D341Med (cell line): Measurements from ENCODE around the gene PCDHA7.
"Not testable (repeated sequence)": the region's sequence is repeated elsewhere in the genome, so short reads cannot be mapped to it uniquely, and the experiment has no call there.

Experiments used
- DNase-seq: peaks from one replicate; pipeline ENCODE4 v3.0.0; 2012; ENCODE audit warnings: low spot score

The PCDHA7 gene

DNA sequence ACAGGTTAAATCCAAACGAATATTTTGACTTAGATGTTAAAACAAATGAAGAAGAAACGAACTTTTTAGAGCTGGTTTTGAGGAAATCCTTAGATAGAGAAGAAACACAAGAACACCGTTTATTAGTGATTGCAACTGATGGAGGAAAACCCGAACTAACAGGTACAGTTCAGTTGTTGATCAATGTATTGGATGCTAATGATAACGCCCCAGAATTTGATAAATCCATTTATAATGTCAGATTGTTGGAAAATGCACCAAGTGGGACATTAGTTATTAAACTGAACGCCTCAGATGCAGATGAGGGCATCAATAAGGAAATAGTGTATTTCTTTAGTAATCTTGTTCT lies 11.8 kb upstream of the PCDHA7 start:
- no peak for DNase-seq

DNA sequence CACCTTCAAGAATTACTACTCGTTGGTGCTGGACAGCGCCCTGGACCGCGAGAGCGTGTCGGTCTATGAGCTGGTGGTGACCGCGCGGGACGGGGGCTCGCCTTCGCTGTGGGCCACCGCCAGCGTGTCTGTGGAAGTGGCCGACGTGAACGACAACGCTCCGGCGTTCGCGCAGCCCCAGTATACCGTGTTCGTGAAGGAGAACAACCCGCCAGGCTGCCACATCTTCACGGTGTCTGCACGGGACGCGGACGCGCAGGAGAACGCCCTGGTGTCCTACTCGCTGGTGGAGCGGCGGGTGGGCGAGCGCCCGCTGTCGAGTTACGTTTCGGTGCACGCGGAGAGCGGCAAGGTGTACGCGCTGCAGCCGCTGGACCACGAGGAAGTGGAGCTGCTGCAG lies 11.1 kb upstream of the PCDHA7 start:
- not testable (repeated sequence) for DNase-seq

DNA sequence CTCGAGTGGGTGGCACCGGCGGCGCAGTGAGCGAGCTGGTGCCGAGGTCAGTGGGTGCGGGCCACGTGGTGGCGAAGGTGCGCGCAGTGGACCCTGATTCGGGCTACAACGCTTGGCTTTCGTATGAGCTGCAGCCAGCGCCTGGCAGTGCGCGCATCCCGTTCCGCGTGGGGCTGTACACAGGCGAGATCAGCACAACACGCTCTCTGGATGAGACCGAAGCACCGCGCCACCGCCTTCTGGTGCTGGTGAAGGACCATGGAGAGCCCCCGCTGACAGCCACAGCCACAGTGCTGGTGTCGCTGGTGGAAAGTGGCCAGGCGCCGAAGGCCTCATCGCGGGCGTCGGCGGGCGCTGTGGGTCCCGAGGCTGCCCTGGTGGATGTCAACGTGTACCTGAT lies 10.6 kb upstream of the PCDHA7 start:
- DNase-seq: no peak

DNA sequence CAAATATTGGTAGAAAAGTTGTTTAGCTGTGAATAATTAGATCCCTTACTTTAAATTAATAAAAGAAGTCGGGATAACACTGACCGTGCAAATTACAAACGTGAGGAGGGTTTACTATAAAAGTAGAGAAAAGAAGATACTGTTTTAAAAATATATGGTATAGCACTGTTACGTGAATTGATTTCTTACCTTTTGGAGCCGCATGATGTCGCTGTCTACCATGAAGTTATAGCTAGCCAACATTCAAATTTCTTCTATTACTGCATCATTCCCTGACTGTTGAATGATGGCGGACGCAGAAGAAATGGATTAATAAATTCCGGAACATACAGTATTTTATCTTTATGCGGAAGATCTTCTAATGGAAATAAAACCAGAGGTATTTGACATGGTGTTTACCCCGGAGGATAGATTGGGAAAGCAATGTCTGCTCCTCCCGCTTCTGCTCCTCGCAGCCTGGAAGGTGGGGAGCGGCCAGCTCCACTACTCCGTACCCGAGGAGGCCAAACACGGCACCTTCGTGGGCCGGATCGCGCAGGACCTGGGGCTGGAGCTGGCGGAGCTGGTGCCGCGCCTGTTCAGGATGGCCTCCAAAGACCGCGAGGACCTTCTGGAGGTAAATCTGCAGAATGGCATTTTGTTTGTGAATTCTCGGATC lies 6.2 kb upstream of the PCDHA7 start, which contains the start of gene PCDHA6:
Gene PCDHA6 (plus strand): TSS at position 257 of the 658 bp plus-strand sequence. CDS start 132 bp downstream, at position 389.
- DNase-seq: no peak

DNA sequence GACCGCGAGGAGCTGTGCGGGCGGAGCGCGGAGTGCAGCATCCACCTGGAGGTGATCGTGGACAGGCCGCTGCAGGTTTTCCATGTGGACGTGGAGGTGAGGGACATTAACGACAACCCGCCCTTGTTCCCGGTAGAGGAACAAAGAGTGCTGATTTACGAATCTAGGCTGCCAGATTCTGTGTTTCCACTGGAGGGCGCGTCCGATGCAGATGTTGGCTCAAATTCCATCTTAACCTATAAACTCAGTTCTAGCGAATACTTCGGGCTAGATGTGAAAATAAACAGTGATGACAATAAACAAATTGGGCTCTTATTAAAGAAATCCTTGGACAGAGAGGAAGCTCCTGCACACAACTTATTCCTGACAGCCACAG lies 5.7 kb upstream of the PCDHA7 start:
- no peak for DNase-seq

DNA sequence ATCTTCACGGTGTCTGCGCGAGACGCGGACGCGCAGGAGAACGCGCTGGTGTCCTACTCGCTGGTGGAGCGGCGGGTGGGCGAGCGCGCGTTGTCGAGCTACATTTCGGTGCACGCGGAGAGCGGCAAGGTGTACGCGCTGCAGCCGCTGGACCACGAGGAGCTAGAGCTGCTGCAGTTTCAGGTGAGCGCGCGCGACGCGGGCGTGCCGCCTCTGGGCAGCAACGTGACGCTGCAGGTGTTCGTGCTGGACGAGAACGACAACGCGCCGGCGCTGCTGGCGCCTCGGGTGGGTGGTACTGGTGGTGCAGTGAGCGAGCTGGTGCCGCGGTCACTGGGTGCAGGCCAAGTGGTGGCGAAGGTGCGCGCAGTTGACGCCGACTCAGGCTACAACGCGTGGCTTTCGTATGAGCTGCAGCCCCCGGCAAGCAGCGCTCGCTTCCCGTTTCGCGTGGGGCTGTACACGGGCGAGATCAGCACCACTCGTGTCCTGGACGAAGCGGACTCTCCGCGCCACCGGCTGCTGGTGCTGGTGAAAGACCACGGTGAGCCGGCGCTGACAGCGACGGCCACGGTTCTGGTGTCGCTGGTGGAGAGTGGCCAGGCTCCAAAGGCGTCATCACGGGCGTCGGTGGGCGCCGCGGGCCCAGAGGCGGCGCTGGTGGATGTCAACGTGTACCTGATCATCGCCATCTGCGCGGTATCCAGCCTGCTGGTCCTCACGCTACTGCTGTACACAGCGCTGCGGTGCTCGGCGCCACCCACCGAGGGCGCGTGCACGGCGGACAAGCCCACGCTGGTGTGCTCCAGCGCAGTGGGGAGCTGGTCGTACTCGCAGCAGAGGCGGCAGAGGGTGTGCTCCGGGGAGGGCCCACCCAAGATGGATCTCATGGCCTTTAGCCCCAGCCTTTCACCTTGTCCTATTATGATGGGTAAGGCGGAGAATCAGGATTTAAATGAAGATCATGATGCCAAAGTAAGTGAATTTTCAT lies 4.3 kb upstream of the PCDHA7 start:
- DNase-seq: not testable (repeated sequence)

DNA sequence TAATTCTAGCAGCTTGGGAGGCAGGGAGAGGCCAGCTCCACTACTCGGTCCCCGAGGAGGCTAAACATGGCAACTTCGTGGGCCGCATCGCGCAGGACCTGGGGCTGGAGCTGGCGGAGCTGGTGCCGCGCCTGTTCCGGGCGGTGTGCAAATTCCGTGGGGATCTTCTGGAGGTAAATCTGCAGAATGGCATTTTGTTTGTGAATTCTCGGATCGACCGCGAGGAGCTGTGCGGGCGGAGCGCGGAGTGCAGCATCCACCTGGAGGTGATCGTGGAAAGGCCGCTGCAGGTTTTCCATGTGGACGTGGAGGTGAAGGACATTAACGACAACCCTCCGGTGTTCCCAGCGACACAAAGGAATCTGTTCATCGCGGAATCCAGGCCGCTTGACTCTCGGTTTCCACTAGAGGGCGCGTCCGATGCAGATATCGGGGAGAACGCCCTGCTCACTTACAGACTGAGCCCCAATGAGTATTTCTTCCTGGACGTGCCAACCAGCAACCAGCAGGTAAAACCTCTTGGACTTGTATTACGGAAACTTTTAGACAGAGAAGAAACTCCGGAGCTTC lies 455 bp downstream of the PCDHA7 start:
- not testable (repeated sequence) for DNase-seq

DNA sequence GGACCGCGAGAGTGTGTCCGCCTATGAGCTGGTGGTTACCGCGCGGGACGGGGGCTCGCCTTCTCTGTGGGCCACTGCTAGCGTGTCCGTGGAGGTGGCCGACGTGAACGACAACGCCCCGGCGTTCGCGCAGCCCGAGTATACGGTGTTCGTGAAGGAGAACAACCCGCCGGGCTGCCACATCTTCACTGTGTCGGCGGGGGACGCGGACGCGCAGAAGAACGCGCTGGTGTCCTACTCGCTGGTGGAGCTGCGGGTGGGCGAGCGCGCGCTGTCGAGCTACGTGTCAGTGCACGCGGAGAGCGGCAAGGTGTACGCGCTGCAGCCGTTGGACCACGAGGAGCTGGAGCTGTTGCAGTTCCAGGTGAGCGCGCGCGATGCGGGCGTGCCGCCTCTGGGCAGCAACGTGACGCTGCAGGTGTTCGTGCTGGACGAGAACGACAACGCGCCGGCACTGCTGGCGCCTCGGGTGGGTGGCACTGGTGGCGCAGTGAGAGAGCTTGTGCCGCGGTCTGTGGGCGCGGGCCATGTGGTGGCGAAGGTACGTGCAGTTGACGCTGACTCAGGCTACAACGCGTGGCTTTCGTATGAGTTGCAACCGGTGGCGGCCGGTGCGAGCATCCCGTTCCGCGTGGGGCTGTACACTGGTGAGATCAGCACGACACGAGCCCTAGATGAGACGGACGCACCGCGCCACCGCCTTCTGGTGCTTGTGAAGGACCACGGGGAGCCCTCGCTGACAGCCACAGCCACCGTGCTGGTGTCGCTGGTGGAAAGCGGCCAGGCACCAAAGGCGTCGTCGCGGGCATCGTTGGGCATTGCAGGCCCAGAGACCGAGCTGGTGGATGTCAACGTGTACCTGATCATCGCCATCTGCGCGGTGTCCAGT lies 1.8 kb downstream of the PCDHA7 start:
- DNase-seq: no peak

DNA sequence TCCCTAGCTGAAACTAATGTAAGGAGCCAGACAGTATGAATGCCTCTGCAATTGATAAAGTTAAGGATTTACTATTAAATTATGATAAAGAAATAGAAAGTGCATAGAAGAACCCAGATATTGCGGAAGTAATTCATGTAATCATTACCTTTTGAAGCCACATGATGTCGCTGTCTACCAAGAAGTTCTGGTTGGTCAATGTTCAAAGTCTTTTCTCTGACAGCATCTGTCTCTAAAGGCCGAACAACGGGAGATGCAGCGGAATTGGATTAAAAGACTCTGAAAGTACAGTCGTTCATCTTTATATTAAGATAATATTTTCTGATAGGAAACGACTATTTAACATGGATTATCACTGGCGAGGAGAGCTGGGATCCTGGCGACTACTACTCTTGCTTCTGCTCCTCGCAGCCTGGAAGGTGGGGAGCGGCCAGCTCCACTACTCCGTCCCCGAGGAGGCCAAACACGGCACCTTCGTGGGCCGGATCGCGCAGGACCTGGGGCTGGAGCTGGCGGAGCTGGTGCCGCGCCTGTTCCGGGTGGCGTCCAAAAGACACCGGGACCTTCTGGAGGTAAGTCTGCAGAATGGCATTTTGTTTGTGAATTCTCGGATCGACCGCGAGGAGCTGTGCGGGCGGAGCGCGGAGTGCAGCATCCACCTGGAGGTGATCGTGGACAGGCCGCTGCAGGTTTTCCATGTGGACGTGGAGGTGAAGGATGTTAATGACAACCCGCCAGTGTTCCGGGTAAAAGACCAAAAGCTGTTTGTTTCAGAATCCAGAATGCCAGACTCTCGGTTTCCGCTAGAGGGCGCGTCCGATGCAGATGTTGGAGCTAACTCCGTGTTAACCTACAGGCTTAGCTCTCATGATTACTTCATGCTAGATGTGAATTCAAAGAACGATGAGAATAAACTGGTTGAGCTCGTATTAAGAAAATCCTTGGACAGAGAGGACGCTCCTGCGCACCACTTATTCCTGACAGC lies 7.2 kb downstream of the PCDHA7 start, which contains the start of gene PCDHA8:
Gene PCDHA8 (plus strand): TSS at position 210 of the 985 bp plus-strand sequence. CDS start 135 bp downstream, at position 345.
- DNase-seq: no peak

DNA sequence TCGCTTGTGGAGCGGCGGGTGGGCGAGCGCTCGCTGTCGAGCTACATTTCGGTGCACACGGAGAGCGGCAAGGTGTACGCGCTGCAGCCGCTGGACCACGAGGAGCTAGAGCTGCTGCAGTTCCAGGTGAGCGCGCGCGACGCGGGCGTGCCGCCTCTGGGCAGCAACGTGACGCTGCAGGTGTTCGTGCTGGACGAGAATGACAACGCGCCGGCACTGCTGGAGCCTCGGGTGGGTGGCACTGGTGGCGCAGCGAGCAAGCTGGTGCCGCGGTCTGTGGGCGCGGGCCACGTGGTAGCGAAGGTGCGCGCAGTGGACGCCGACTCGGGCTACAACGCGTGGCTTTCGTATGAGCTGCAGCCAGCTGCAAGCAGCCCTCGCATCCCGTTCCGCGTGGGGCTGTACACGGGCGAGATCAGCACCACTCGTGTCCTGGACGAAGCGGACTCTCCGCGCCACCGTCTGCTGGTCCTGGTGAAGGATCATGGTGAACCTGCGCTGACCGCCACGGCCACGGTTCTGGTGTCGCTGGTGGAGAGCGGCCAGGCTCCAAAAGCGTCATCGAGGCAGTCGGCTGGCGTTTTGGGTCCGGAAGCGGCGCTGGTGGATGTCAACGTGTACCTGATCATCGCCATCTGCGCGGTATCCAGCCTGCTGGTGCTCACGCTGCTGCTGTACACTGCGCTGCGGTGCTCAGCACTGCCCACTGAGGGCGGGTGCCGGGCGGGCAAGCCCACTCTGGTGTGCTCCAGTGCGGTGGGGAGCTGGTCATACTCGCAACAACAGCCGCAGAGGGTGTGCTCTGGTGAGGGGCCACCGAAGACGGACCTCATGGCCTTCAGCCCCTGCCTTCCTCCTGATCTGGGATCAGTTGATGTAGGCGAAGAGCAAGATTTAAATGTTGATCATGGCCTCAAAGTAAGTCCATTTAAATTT lies 9.0 kb downstream of the PCDHA7 start:
- no peak for DNase-seq

DNA sequence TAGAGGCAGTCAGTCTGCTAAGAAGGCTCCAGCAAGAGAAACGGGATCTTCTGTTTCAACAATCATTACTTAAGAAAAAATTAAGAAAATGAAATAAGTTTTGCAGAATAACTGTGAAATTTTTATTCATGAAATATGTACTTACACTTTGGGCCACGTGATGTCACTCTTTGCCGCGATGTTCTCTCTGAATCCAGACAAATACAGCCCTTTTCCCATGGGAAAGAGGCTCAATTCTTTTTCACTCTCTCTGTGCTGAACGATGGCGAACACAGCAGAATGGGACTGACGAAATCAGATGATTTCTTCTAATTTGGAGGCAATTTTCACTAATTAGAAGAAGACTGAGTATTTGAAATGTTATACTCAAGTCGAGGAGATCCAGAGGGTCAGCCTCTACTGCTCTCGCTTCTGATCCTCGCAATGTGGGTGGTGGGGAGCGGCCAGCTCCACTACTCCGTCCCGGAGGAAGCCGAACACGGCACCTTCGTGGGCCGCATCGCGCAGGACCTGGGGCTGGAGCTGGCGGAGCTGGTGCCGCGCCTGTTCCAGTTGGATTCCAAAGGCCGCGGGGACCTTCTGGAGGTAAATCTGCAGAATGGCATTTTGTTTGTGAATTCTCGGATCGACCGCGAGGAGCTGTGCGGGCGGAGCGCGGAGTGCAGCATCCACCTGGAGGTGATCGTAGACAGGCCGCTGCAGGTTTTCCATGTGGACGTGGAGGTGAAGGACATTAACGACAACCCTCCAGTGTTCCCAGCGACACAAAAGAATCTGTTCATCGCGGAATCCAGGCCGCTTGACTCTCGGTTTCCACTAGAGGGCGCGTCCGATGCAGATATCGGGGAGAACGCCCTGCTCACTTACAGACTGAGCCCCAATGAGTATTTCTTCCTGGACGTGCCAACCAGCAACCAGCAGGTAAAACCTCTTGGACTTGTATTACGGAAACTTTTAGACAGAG lies 14.4 kb downstream of the PCDHA7 start, which contains the start of gene PCDHA9:
Gene PCDHA9 (plus strand): TSS at position 244 of the 964 bp plus-strand sequence. CDS start 114 bp downstream, at position 358.
- DNase-seq: not testable (repeated sequence)

DNA sequence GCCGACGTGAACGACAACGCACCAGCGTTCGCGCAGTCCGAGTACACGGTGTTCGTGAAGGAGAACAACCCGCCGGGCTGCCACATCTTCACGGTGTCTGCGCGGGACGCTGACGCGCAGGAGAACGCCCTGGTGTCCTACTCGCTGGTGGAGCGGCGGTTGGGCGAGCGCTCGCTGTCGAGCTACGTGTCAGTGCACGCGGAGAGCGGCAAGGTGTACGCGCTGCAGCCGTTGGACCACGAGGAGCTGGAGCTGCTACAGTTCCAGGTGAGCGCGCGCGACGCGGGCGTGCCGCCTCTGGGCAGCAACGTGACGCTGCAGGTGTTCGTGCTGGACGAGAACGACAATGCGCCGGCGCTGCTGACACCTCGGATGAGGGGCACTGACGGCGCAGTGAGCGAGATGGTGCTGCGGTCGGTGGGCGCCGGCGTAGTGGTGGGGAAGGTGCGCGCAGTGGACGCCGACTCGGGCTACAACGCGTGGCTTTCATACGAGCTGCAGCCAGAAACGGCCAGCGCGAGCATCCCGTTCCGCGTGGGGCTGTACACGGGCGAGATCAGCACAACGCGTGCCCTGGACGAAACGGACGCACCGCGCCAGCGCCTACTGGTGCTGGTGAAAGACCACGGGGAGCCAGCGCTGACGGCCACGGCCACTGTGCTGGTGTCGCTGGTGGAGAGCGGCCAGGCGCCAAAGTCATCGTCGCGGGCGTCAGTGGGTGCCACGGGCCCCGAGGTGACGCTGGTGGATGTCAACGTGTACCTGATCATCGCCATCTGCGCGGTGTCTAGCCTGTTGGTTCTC lies 16.0 kb downstream of the PCDHA7 start:
- DNase-seq: not testable (repeated sequence)

DNA sequence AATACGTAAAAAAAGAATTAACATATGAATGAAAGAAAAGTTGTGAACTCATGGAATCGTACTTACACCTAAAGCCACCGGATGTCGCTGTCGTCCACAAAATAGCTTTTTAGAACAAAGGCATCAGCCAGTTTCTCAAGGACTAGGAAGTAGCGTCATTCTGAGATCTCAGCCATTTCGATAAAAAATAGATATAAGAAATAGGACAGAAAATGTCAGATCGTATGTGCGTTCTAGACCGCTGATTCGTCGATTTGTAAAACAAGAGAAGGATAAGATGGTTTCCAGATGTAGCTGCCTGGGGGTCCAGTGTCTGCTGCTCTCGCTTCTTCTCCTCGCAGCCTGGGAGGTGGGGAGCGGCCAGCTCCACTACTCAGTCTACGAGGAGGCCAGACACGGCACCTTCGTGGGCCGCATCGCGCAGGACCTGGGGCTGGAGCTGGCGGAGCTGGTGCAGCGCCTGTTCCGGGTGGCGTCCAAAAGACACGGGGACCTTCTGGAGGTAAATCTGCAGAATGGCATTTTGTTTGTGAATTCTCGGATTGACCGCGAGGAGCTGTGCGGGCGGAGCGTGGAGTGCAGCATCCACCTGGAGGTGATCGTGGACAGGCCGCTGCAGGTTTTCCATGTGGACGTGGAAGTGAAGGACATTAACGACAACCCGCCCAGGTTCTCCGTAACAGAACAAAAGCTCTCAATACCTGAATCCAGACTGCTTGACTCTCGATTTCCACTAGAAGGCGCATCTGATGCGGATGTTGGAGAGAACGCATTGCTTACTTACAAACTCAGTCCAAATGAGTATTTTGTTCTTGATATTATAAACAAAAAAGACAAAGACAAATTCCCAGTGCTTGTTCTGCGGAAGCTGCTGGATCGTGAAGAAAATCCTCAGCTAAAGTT lies 22.0 kb downstream of the PCDHA7 start, which contains the start of gene PCDHA10:
Gene PCDHA10 (plus strand): TSS at position 126 of the 903 bp plus-strand sequence. CDS start 152 bp downstream, at position 278.
- DNase-seq: no peak

DNA sequence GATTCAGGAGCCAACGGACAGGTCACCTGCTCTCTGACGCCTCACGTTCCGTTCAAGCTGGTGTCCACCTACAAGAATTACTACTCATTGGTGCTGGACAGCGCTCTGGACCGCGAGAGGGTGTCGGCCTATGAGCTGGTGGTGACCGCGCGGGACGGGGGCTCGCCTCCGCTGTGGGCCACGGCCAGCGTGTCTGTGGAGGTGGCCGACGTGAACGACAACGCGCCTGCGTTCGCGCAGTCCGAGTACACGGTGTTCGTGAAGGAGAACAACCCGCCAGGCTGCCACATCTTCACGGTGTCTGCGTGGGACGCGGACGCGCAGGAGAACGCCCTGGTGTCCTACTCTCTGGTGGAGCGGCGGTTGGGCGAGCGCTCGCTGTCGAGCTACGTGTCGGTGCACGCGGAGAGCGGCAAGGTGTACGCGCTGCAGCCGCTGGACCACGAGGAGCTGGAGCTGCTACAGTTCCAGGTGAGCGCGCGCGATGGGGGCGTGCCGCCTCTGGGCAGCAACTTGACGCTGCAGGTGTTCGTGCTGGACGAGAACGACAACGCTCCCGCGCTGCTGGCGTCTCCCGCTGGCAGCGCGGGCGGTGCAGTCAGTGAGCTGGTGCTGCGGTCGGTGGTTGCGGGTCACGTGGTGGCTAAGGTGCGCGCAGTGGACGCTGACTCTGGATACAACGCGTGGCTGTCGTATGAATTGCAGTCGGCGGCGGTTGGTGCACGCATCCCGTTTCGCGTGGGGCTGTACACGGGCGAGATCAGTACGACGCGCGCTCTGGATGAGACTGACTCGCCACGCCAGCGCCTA lies 23.3 kb downstream of the PCDHA7 start:
- no peak for DNase-seq

DNA sequence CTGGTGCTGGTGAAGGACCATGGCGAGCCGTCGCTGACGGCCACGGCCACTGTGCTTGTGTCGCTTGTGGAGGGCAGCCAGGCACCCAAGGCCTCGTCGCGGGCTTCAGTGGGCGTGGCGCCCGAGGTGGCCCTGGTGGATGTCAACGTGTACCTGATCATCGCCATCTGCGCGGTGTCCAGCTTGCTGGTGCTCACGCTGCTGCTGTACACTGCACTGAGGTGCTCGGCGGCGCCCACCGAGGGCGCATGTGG lies 23.8 kb downstream of the PCDHA7 start:
- no peak for DNase-seq
